GM21367 (cell line): ENCODE data around the gene TNFRSF19.

Experiments used
- ATAC-seq: cut with Tn5 transposase; IDR thresholded peaks from one replicate; pipeline ENCODE4 v1.9.1; 2021; ENCODE audit not compliant: unreplicated experiment

TNFRSF19 gene

DNA sequence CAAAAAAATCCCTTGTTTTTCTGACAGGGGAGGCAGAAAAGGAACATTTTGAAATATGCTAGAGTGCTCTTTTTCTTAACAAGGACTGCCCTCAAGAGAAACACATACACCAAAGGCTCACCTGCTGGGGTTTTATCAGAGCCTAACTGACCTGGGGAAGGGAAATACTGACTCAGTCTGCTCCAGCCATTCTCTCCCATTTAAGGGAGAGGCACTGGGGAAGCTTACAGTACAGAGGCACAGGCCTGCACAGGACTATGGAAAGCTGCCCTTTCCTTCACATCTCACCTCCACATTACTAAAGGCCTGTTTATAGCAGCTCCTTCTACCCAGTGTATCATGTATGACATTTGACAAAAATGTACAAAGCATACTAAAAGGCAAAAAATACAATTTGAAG lies 30.3 kb downstream of the TNFRSF19 start:
- no peak for ATAC-seq

DNA sequence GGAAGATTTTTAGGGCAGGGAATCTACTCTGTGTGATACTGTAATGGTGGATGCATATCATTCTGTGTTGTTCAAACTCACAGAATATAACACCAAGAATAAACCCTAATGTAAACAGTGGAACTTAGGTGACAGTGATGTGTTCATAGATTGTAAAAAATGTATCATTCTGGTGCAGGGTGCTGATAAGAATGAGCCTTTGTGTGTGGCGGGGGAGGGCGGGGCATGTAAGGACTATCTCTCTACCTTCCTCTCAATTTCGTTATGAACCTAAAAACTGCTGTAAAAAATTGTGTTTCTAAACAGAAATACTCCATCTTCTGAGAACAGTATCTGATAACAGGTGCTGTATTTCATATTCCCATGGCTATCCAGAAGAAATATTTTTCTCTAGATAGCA lies 35.6 kb downstream of the TNFRSF19 start:
- no peak for ATAC-seq

DNA sequence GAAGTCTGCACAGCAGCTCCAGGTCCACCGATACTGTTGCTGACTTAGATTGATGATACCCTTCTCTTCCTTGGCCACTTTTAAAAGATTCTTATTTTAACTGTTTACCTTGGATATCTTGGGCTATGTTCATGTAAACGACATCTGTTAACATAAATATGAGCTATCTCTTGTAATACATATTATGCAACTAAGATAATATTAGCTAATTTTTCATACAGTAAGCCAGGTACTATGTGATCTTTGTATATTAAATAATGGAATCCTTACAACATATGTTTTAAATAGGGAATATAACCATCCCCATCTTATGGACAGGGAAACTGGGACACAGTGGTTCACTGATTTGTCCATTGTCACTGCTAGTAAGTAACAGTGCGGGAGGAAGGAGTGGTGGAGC lies 37.9 kb downstream of the TNFRSF19 start:
- ATAC-seq, result no peak

DNA sequence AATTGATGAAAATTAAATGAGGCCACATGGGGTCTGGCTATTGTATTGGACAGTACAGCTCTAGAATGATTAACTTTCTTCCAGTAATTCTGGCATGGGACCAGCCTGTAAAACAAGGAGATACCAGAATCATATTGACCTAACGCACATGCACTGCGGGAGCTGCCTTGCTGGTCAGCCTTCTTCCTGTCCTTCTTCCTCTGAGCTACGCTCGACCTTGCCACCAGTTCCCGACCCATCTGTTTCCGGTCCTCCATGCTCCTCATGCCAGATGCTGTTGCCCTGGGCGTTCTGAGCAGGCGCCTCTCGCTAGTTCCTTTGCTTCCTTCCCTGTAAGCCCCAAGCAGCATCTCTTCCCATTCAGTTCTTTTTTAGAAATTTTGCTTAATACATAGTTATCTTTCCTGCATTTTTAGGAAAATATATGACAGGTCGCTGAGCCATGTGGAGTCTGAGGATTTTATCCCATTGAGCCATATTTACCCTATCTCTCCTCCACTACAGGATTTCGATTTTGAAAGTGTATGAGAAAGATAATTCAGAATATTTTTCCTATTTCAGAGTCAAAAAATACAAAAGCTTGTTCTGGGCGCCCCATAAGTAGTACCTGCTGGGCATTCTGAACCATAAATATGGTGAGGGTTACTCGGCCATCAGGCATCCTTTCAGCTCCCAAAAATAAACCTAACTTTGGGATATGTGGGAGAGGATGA lies 38.6 kb downstream of the TNFRSF19 start:
- no peak for ATAC-seq

DNA sequence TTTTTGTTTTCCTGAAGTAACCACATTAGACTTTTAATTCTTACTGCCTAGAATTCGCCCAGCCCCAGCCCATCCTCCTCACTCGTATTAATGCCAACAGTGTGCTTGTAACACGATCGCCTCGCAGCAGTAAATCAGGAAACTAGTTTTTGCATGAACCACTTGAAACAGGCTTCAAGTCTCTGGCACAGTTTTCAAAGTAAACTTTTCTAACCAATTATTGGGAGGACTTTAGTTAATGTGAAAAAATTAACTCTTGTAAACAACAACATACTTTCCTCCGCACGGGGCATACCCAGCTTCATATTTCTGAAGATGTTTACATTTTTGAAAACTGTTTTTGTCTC lies 39.2 kb downstream of the TNFRSF19 start:
- ATAC-seq, result no peak

DNA sequence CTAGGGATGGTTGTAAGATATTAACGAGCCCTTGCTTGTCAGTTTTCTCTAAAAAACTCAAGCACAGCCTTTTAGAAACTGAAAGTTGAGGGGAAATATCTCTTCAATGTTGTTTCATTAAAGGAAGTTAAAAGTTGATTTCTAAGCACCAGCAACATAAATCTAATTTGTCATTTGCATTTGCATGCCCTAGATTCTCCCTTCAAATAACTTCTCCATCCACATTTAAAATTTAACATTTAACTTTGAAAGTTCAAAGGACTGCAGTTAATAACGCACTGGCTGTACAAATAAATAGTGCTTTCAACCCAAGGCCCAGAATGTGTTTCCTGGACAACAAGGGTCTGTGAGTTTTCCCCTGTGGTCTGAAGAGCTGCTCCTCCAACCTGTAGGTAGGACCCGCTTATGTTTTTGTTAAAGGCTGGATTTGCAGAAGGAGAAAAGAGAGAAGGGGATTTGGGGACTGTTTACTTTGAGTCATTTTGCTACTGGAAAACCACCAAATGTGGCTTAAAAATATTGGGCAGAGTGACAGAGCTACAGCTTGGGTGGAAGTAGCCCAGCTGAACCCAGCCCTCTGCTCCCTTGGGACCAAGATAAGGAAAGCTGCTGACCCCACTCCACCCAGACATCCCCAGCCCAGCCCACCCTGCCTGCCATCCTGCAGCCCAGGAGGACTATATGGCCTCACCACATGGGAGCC lies 39.8 kb downstream of the TNFRSF19 start:
- ATAC-seq, result no peak

DNA sequence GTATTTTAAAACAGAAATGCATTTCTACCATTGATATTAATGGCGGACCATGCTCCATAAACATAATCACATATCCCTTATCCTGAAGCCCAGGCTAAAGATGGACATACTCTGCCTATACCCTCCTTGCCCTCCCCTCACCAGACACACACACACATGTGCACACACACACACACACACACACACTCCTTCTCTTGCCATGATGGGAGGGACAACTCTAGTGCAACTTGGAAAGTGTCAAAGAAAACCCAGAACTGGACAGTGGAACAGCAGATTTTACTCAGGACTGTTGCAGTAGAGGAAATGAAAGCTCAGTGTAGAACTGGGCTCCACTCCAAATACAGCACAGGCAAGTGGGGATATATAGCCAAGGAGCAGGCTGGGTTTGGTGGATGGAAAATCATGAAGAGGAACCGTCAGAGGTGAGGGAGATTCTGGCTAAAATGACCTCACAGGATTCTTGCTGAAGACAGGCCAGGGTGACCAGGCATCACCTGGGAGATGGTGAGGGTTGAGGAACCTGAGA lies 40.8 kb downstream of the TNFRSF19 start:
- ATAC-seq, result no peak

DNA sequence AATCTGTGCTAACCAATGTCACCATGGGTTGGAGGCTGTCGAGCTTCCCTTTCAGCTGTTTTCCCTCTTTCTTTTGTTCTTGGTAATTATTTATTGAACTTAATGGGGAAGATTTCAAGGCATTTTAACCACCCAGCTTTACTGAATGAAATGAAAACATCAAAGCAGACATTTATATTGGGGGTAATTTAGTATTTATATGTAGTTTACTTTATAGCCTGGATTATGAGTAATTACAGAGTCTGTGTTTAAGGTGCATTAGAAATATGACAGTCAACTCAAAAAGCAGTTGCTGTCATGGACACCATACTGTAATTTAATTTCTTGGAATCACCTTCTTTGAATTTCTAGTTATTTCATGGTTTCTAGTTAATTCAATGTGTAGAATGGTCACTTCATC lies 42.0 kb downstream of the TNFRSF19 start:
- no peak for ATAC-seq

DNA sequence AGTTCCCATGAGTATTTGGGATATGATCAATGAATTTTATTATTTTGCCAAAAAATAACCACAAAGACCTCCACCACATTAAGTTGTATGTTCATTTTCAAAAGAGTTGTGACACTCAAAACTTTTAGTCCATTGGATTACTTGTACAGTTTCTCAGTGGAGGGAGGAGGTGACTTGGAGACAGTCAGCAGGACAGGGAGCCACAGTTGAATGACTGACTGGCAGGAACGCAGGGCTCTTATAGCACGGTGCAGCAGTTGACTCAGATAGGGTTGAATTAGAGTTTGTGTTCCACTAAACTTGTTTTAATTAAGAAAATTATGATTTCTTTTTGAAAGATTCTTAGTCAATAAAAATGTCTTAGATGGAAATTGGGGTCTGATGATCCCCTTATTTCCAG lies 42.5 kb downstream of the TNFRSF19 start:
- no peak for ATAC-seq

DNA sequence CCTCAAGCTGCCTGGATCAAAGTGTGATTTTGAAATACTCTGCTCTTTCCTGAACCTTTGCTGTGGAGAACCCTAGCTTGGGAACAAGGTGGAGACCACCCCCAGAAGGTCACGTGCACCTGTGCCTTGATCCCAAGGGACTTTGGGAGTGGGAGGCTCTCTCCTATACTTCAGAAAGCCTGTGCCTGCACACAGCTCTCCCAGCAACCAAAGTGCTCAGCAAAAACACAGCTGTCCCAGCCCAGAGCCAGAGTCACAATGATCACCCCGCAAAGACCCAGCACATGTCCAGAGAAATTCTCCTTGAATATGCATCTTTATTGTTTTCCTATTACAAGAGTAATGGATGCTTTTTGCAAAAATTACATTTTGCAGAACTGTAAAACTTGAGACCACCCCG lies 43.4 kb downstream of the TNFRSF19 start:
- no peak for ATAC-seq

DNA sequence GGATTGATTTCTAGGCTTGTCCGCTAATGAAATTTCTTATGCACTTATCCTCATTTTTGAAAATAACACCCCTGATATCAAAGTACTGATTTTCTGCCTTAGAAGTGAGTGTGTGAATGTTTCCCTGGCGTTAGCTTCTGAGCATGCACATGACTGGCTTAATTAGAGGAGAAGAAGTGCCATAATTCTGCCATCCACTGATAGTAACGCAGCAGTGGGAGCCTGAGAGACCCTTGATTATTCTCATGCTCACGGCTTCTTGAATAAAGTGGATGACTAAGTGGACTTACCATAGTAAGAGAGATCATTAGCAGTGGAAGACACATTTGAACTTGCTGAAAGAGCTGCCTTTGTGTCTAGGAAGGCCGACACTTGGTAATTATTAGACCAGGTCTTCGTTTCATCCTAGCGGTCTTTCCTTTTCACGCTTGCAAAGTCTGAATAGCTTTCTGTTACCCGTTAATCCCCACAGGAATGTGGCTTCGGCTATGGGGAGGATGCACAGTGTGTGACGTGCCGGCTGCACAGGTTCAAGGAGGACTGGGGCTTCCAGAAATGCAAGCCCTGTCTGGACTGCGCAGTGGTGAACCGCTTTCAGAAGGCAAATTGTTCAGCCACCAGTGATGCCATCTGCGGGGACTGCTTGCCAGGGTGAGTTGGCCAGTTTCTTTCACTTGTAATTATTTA lies 45.3 kb downstream of the TNFRSF19 start:
- no peak for ATAC-seq

DNA sequence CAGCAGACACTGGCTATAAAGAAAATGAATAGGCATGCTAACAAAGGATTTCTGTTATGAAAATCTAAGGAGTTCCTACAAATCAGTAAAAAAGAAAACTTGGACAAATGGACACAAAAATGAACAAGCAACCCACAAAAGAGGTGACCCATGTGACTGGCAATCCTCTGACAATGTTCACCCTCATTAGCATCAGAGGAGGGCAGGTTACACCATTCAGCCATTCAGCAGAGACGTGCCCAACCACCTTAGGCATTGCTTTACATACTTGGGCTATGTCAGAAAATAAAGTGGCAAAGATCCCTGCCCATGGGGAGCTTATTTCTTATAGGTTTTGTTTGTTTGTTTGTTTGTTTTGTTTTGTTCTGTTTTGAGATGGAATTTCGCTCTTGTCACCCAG lies 46.0 kb downstream of the TNFRSF19 start:
- ATAC-seq, result no peak

DNA sequence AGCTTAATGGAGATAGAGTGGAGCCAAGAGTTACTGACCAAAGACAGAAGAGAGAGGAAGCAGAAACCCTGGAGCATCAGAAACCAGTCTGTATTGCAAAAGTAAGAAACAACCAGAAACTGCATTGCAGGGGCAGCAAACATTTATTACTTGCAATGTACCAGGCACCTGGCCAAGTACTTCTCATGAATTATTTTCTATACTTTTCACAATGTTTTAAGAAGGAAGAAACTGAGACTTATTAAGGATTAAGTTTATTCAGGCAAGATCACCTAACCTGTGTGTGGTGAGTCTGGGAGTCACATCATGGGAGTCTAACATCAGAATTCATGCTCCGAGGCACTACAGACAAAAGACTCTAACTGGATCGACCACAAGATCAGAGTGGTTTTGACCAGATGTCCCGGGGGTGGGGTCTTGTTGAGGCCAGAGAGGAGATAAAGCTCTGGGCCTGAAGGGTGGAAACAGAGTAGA lies 47.4 kb downstream of the TNFRSF19 start:
- no peak for ATAC-seq

DNA sequence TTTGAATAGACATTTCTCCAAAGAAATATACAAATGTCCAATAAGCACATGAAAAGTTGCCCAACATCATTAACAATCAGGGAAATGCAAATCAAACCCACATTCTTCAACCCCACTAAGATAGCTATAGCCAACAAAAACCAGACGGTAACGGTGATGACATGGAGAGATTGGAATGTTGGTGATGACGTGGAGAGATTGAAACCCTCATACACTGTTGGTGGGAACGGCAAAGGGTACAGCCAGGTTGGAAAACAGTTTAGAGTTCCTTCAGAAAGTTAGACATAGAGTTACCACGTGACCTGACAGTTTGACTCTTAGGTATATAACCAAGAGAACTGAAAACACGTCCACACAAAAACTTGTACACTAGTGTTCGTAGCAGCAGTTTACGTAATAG lies 48.1 kb downstream of the TNFRSF19 start:
- no peak for ATAC-seq

DNA sequence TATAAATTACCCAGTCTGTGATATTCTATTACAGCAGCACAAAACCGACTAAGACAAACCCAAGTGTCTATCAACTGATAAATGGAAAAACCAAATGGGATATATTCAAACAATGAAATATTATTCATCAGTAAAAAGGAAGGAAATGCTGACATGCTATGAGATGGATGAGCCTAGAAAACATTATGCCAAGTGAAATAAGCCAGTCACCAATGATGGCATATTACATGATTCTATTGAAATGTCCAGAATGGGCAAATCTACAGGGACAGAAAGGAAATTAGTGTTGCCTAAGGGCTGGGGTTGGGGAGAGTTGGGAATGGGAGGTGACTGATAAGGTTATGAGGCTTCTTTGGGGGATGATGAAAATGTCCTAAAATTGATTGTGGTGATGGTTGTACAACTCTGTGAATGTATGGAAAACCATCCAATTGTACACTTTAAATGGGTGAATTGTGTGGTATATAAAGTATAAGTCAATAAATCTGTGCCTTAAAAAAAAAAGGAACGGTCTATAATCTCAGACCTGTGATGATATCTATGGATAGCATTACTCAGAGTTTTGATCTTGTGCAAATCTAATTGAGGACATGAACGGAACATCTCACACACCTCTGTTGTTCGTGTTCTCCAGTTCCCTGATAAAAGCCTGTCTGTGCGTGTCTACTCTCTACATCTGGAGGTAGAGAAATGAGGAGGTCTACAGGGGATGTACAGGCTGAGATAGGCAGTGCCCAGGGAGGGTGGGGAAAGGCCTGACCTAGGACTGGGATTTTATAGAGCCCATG lies 49.0 kb downstream of the TNFRSF19 start:
- no peak for ATAC-seq

DNA sequence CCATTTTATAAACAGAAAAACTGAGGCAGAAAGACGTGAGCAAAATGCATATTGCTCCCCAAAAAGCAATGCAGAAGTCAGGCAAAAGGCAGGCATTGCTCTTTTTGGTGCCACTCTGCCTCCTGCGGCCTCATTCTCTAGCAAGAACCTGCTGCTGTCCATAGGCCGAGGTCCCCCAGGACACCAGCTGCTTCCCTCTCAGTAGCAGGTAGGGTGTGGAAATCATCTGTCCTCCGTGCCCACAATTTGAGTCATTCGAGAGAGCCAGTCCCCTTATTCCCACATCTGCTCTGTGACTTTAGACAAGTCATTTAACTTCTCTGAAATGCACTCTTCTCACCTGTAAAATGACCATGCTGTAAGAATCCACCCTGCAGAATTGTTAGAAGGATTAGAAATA lies 50.0 kb downstream of the TNFRSF19 start:
- ATAC-seq, result no peak

DNA sequence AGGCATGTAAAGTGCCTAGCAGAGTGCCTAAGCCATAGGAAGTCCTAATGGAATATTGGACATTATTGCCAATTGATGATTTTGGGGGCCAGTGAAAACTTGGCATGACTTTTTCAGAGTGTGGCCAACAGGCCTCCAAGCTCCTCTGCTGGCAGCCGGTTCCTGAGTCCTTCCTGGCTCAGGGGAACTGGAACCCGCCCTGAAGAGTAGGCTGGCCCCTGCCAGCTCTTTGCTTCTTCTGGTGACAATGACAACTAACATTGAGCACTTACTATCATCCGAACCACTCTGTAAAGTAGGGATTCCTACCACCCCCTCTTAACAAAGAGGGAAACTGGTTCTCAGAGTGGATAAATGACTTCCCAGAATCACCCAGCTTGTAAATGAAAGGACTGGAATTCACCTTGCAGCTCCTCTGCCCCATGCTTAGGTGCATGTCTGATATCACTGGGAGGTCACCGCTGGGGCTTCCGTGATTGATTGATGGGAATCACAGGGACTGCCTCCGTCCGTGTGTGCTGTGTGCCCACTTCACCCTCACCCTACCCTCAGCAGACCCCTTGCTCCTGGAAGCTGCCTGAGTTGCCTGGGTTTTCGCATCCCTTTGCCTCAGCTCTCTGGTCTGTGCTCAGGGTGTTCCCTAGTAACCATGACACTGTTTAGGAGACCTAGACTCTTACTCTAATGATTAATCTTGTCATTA lies 50.6 kb downstream of the TNFRSF19 start:
- ATAC-seq, result no peak

DNA sequence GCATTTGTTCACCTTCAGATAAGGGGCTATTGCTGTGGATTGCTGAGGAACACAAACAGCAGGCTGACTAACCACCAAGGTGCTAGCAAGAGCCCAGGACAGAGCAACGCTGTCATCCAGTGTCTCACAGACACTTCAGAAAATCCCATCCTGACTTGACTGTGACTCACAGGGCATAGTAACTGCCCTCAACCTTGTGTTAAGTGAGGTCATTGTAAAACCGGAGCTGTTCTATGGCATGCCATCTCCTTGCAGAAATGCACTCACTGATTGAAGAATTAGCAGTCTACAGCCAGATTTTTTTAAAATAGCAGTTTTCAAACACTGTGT lies 51.1 kb downstream of the TNFRSF19 start:
- ATAC-seq, result no peak

DNA sequence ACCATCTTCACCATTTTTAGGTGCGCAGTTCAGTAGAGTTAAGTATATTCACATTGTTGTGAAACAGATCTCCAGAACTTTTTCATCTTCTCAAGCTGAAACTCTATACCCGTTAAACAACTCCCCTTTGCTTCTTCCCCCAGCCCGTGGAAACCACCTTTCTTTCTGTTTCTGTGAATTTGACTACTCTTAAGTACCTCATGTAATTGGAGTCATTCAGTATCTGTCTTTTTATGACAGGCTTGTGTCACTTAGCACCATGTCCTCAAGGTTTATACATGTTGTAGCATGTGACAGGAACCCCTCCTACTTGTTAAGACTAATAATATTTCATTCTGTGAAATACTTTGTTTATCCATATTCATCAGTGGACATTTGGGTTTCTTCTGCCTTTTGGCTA lies 52.8 kb downstream of the TNFRSF19 start:
- no peak for ATAC-seq

DNA sequence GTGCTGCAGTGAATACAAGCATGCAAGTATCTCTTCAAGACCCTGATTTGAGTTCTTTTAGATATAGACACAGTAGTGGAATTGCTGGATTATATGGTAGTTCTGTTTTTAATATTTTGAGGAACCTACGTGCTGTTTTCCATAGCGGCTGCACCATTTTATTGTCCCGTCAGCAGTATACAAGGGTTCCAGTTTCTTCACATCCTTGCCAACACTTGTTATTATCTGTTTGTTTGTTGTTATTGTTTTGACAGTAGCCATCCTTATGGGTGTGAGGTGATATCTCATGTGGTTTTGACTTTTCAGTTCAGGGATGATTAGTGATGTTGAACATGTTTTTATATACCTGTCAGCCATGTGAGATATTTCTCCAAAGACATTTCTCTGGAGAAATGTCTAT lies 53.2 kb downstream of the TNFRSF19 start:
- no peak for ATAC-seq

DNA sequence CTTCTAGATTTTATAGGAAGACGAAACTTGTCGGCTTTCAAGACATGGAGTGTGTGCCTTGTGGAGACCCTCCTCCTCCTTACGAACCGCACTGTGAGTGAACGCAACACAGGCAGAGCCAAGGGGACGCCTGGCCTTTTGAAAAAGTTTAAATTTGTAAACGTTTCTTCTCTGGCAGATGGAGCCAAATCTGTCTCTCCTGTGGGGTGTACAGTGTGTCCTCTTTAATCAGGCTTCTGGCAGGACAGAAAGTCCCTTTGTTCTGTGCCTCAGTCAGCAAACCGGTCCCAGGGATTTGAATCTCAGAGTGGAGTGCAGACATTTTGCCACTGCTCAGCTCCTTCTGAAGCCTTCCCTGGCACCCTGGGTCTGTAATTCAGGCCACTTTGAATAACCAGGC lies 56.5 kb downstream of the TNFRSF19 start:
- ATAC-seq, result no peak
